ES-I3 (cell line): ENCODE measurements around the gene AADAC.
"Not testable (repeated sequence)": the region's sequence is repeated elsewhere in the genome, so short reads cannot be mapped to it uniquely, and the experiment has no call there.

Experiments
- H3K36me3 ChIP-seq: 2 replicates; pipeline ENCODE4 v1.6.1; 2013; ENCODE audit warnings: mild to moderate bottlenecking, low read length, control low read depth, moderate library complexity; ENCODE audit not compliant: insufficient read depth
- H3K4me1 ChIP-seq: 2 replicates; pipeline ENCODE4 v1.6.1; 2013; ENCODE audit warnings: mild to moderate bottlenecking, control low read depth, low read length; ENCODE audit not compliant: insufficient read depth
- H3K9ac ChIP-seq: 2 replicates; pipeline ENCODE4 v1.6.1; 2013; ENCODE audit warnings: low read depth, mild to moderate bottlenecking, low read length, moderate library complexity
- H3K9me3 ChIP-seq: 2 replicates; pipeline ENCODE4 v1.6.1; 2013; ENCODE audit warnings: mild to moderate bottlenecking, low read length, moderate library complexity; ENCODE audit not compliant: control insufficient read depth, insufficient read depth

The AADAC gene

GRCh38 chr3:151813799-151814198, at the start of gene AADAC:
Gene AADAC (plus strand): TSS chr3:151814116. CDS start chr3:151814163, 47 bp downstream.
- no peaks in the 10 kb centered on the region for H3K4me1 ChIP-seq
- no peaks in the 10 kb centered on the region for H3K9me3 ChIP-seq
- no peaks in the 10 kb centered on the region for H3K36me3 ChIP-seq
- no peak within 1 kb of the TSS for H3K9ac ChIP-seq

DNA sequence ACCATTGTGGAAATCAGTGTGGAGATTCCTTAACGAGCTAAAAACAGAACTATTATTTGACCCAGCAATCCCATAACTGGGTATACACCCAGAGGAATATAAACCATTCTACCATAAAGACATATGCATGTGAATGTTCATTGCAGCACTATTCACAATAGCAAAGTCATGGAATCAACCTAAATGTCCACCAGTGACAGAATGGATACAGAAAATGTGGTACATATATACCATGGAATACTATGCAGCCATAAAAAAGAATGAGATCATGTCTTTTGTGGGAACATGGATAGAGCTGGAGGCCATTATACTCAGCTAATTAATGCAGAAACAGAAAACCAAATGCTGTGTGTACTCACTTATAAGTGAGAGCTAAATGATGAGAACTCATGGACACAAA, 49.2 kb upstream of the AADAC start:
- H3K4me1 ChIP-seq, H3K9ac ChIP-seq, H3K36me3 ChIP-seq, H3K9me3 ChIP-seq: not testable (repeated sequence)

- H3K9ac ChIP-seq: no peak overlapping the region
- no peaks in the 10 kb centered on the region for H3K36me3 ChIP-seq
- no peaks in the 10 kb centered on the region for H3K9me3 ChIP-seq
Observed at GRCh38 chr3:151765685-151766084, 48.2 kb upstream of the AADAC start.

DNA sequence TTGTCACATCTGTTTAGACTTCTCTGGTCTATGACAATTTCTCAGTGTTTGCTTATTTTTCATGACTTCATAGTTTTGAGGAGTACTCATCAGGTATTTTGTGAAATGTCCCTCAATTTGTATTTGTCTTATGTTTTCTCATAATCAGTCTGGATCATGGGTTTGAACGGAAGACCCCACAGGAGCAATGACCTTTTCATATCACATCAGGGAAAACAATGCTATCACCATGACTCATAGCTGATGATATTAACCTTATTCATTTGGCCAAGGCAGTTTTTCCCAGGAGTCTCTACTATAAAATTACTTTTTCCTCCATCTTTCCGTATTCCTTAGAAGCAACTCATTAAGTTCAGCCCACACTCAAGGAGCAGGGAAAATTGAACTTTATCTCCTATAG, 47.5 kb upstream of the AADAC start:
- no peaks in the 10 kb centered on the region for H3K9me3 ChIP-seq
- no peaks in the 10 kb centered on the region for H3K36me3 ChIP-seq
- H3K9ac ChIP-seq: no peak overlapping the region
- H3K4me1 ChIP-seq: no peaks in the 10 kb centered on the region

More at GRCh38 chr3:151765685-151766084, 48.2 kb upstream of the AADAC start:
- H3K4me1 ChIP-seq: no peaks in the 10 kb centered on the region

GRCh38 chr3:151768393-151768930, 45.5 kb upstream of the AADAC start:
- H3K9me3 ChIP-seq: no peaks in the 10 kb centered on the region
- H3K4me1 ChIP-seq: no peaks in the 10 kb centered on the region
- H3K9ac ChIP-seq: no peak overlapping the region
- H3K36me3 ChIP-seq: no peaks in the 10 kb centered on the region

- no peaks in the 10 kb centered on the region for H3K9me3 ChIP-seq
- H3K4me1 ChIP-seq: no peaks in the 10 kb centered on the region
- H3K36me3 ChIP-seq: no peaks in the 10 kb centered on the region
- H3K9ac ChIP-seq: no peak overlapping the region
Observed at GRCh38 chr3:151769175-151769574, 44.7 kb upstream of the AADAC start.

DNA sequence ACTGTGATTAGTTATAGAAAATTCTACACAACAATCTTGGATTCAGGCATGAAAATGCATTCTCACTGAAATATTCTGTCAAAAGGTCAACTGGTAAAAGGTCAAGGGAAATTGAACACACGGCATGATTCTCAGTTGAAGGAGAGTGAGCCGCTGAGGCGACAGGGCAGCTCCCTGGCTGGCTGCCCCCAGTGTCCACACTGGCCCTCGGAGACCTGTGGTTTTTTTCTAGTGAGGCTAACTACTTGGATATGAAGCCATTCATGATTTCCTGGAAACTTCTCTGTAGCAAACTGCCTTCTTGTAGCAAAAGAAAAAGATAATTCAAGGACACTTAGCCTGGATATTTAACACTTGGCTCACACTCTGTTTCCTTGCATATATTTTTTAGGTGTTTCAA, 43.0 kb upstream of the AADAC start:
- no peaks in the 10 kb centered on the region for H3K36me3 ChIP-seq
- no peaks in the 10 kb centered on the region for H3K4me1 ChIP-seq
- H3K9ac ChIP-seq: no peak overlapping the region
- H3K9me3 ChIP-seq: no peaks in the 10 kb centered on the region

DNA sequence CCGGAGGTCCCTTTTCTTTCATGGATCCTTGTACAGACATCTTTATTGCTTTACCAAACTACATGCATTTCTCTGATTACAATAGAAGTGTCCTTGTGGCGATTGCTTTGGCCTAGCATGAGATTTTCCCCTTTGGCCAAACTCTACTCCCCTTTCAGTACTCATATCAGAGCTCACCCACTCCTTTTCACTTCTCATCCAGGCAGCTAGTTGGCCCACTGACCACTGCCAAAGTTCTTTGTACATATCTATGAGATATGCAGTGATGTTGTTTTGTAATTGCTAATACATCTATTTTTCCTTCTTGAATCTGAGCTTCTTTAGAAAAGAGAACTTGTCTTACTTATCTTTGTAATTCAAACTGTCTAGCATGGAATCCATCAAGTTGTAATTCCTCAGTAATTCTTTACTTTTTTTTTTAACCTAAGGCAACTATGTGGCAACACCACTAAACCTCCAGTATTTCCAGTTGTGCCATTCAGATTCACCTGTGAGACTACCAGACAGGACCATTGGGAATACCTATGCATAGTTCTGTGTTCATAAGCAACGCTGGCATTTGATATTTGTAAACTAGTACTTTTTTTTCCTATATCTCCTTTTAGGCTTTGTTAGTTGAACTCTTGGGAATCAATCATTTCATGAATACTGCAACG, 41.0 kb upstream of the AADAC start:
- no peak overlapping the region for H3K9ac ChIP-seq
- H3K4me1 ChIP-seq: no peaks in the 10 kb centered on the region
- H3K9me3 ChIP-seq: no peaks in the 10 kb centered on the region
- no peaks in the 10 kb centered on the region for H3K36me3 ChIP-seq

- no peak overlapping the region for H3K9ac ChIP-seq
- H3K9me3 ChIP-seq: no peaks in the 10 kb centered on the region
- no peaks in the 10 kb centered on the region for H3K4me1 ChIP-seq
Observed at GRCh38 chr3:151774235-151774634, 39.7 kb upstream of the AADAC start.

GRCh38 chr3:151774910-151775309, 39.0 kb upstream of the AADAC start:
- no peak overlapping the region for H3K9ac ChIP-seq
- no peaks in the 10 kb centered on the region for H3K4me1 ChIP-seq
- no peaks in the 10 kb centered on the region for H3K9me3 ChIP-seq
- H3K36me3 ChIP-seq: no peaks in the 10 kb centered on the region

More at GRCh38 chr3:151774235-151774634, 39.7 kb upstream of the AADAC start:
- H3K36me3 ChIP-seq: no peaks in the 10 kb centered on the region

DNA sequence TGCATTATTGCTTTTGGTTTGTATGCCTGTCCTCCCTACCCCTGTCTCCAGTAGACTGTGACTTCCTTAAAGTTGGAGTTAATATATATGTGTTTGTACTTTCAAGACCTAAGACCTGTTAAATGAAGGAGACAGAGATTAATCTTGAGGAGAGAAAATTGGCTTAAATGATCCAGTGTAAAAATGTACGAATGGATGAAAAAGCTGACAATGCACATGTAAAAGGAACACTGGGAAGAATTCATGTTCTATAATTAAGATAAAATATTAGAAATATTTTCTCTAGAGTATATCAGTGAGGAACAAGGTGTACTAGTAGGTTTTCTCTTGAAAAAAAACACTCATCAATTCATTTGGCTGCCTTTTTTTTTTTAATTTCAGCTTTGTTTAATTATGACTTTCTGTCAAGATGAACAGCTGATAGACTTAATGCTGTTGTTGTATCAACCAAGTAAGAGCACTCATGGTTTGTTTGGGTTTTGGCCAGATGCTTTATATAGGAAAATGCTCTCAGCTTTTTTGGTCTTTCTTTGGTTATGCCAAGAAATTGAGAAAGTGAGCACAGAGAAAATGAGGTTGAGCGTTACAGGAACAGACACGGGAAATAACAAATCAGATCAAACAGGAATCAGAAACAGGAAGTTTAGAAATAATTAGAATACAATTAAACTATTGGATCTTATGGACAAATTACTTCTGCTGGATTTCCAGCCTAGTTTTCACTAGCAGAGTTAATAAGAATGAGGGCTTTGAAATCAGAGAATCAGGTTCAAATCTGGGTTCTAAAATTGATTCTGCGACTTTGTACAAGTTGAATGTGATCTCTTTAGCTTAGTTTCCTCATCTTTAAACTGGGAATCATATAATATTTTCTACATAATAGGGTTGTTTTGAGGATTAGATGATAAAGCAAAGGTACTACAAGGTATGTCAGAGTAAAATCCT, 38.3 kb upstream of the AADAC start:
- no peaks in the 10 kb centered on the region for H3K9me3 ChIP-seq
- no peaks in the 10 kb centered on the region for H3K36me3 ChIP-seq
- no peaks in the 10 kb centered on the region for H3K4me1 ChIP-seq
- no peak overlapping the region for H3K9ac ChIP-seq

DNA sequence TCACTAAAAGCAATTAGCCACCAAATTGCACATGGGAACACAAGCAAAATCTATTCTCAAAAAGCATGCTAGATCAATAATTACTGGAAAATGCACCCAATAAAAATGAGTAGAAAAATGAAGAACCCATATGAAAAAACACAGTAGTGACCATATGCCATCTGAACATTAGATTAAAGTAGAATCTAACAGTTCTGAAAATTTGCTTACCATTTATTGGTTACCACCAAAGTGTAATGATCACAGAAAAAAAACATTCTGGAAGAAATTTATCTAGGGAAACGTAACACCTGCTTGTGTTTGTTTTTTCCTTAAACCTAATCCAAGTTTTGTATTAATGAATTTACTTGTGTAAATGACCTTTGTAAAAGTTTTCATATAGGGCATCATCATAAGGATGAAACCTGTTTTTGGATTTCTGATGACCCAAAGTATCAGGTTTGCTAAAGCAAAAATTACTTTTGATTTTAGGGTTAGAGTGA, 37.6 kb upstream of the AADAC start:
- Histone ChIP-seq H3K9me3 (no peaks in the 10 kb centered on the region), H3K36me3 (no peaks in the 10 kb centered on the region), H3K4me1 (no peaks in the 10 kb centered on the region), H3K9ac (no peak overlapping the region)

DNA sequence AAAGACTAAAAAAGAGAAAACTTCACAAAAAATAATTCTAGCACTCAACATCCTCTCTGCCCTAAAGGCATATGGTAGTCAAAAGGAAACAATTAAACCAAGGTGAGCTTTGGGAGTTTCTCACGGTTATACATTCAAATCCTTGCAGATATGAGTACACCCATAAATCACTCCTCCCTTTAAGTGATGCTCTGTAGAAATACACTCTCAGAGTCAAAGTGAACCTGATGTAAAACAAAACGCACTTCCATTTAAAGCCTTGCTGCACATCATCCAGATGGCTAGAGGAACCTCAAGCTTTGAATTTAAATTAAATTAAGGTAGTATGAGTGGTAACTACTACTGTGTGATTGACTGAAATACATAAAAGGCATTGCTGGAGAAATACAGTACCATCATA, 36.0 kb upstream of the AADAC start:
- Histone ChIP-seq H3K4me1 (no peaks in the 10 kb centered on the region), H3K9me3 (no peaks in the 10 kb centered on the region), H3K36me3 (no peaks in the 10 kb centered on the region), H3K9ac (no peak overlapping the region)

DNA sequence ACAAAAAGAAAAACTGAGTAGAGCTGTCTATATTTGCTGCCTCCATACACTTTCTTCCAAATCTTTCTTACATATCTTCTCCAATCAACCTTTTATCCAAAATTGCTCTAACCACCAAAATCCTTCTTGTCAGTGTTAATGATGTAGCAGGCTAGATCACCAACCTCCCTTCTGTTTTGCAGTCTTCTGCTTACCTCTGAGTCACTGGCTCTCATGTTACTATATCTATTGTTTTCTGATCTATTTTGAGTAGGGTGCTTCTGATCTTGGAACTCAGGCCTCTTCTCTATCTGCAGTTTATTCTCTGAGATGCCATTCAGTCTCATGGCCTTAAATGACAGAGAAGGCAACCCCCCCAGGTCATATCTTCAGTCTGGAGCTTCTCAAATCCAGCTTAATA, 26.3 kb upstream of the AADAC start:
- no peaks in the 10 kb centered on the region for H3K9me3 ChIP-seq
- H3K9ac ChIP-seq: no peak overlapping the region
- no peaks in the 10 kb centered on the region for H3K36me3 ChIP-seq
- no peaks in the 10 kb centered on the region for H3K4me1 ChIP-seq
